ENCODE results near the gene ATXN7L2.
A peak's percentile ranks its signal among the peaks of the same experiment; 100 is the strongest.

Gene ATXN7L2

DNA sequence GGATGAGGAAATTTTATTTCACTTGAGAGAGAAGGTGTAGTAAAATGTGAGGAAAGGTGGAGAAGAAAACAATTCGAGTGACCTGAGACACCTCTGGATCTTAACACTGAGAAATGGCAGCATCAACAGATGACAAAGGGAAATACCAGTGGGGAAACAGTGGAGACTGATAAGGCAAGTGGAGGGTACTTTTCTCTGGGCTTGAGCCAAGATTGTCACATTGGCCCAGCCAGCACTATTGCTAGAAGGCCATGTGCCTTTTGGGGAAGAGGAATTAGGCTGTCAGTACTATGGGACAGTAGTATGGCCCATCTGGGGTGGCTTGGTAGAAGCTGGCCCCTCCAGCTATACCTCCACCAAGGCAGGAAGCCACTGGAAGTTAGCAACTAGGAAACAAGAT lies 9.0 kb upstream of the ATXN7L2 start:
- no peak for DNase-seq (ENCODE audit: low read depth in 2 of 2, low spot score in 1 of 2)

DNA sequence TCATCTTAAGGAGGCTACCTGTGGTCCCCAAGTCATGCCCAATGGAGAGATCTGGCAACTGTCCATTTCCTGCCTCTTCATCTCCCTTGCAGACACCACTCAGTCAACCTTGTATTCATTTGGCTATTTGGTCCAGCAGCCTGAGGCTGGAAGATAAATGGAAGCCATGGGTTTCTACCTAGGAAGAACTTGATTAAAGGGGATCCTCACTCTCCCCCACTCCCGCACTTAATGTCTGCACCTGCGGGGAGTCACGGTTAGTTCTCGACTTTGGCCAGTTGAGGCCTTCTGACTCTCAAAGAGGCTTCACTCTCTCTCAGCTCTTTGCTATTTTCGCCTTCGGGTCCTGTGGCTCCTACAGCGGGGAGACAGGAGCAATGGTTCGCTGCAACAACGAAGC lies 8.4 kb upstream of the ATXN7L2 start:
- DNase-seq (ENCODE audit: low read depth in 2 of 2, low spot score in 1 of 2), result no peak

DNA sequence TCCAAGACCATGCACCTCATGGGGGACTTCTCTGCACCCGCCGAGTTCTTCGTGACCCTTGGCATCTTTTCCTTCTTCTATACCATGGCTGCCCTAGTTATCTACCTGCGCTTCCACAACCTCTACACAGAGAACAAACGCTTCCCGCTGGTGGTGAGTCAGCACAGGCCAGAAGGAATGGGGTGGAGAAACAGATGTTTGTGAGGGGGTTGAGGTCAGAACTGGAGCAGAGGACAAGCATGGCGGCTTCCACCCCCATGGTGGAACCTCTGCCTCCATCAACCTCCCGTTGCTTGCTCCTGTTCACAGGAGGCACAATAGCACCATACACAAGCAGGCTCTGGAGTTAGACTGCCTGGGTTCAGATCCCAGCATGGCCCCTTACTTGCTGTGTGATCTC lies 6.9 kb upstream of the ATXN7L2 start:
- no peak for DNase-seq (ENCODE audit: low read depth in 2 of 2, low spot score in 1 of 2)

DNA sequence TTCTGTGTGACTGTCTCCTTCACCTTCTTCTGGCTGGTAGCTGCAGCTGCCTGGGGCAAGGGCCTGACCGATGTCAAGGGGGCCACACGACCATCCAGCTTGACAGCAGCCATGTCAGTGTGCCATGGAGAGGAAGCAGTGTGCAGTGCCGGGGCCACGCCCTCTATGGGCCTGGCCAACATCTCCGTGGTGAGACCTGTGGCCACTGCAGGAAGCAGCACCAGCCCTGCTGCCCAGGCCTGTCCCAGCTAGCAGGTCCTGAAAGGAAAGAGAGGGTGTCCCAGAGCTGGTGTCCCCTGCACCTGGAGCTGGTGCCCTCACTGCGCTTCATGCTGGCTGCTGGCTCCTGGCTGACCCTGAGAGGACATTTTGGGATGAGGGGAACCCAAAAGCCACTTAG lies 5.9 kb upstream of the ATXN7L2 start:
- DNase-seq (ENCODE audit: low read depth in 2 of 2, low spot score in 1 of 2), result no peak

DNA sequence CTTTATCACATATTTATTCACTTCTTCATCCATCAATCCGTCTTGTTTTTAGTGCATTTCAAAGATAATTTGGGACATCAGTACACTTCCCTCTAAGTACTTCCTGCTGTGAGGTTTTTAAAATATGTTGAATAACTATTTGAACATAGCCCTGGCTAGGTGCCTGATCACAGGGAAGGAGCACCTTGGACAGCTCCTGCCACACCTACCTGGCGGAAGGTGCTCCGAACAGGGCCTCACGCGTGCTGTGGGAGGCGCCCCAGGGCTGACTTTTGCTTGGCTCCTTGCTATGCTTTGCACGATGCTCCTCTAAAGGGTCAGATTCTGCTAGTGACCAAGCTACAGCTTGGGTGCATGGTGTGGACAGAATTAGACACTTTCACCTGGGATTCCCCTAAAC lies 4.9 kb upstream of the ATXN7L2 start:
- no peak for DNase-seq (ENCODE audit: low read depth in 2 of 2, low spot score in 1 of 2)

DNA sequence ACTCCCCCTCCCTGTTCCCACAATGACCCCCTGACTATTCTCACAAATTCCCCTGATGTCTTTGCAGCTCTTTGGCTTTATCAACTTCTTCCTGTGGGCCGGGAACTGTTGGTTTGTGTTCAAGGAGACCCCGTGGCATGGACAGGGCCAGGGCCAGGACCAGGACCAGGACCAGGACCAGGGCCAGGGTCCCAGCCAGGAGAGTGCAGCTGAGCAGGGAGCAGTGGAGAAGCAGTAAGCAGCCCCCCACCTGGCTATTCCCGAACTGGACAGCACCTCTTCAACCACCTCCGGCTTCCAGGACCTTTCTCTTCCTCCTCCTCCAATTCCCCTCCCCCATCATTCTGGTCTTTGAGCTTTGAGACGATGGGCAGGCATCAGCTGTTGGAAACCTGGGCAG lies 4.4 kb upstream of the ATXN7L2 start:
- no peak for DNase-seq (ENCODE audit: low read depth in 2 of 2, low spot score in 1 of 2)

DNA sequence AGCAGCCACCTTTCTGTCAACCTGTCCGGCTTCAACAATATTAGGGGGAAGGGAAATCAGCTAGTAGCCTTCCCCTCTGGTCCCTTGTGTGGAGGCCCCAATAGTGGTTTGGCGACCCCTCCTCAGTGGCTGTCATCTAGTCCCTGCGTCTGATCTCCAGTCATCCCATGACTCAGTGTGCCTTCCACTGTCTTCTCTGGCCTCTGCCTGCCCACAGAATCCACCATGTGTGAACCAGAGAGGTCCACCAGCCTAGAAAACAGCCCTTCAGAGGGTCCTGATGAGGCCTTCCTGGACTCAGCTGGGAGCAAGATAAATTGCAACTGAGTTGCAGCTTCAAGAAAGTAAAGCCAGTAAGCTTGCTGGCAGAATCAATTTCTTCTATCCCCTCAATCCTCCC lies 3.8 kb upstream of the ATXN7L2 start:
- DNase-seq (ENCODE audit: low read depth in 2 of 2, low spot score in 1 of 2), result no peak

DNA sequence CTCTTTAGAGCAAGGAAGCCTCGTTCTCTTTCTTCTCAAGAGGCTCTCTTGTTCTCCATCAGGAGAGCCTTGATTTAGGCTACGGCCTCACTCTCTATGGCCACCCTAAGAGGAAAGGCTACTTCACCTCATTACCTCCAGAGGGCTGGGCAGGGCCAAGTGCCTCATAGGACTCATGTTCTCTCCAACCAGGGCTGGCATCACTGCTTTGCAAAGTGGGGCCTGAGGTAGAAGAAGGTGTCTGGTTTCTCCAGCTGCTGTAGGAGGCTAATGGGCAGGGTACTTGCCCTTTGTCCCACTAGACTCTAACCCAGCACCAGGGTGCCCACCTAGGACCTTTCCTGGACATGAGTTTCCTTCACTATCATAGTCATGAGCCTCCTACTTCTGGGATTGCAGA lies 2.1 kb upstream of the ATXN7L2 start:
- DNase-seq (ENCODE audit: low read depth in 2 of 2, low spot score in 1 of 2), result no peak

DNA sequence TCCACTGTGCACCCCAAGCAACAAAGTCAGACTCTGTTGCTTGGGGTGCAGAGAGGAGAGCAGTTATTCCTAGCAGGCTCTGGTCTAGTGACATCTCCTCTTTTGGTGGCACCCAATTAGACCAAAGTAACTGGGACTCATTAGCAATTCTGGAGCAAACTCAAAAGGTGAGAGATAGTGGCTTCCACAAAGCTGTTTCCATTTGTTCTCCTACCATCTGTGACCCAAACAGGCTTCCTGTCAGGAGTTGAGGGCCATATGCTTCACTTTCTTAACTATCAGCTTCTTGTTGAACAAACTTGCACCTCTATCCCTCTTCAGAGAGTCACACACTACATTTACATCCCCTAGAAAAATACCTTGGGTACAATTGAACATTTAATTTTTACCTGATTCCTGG lies 1.5 kb upstream of the ATXN7L2 start:
- no peak for DNase-seq (ENCODE audit: low read depth in 2 of 2, low spot score in 1 of 2)

DNA sequence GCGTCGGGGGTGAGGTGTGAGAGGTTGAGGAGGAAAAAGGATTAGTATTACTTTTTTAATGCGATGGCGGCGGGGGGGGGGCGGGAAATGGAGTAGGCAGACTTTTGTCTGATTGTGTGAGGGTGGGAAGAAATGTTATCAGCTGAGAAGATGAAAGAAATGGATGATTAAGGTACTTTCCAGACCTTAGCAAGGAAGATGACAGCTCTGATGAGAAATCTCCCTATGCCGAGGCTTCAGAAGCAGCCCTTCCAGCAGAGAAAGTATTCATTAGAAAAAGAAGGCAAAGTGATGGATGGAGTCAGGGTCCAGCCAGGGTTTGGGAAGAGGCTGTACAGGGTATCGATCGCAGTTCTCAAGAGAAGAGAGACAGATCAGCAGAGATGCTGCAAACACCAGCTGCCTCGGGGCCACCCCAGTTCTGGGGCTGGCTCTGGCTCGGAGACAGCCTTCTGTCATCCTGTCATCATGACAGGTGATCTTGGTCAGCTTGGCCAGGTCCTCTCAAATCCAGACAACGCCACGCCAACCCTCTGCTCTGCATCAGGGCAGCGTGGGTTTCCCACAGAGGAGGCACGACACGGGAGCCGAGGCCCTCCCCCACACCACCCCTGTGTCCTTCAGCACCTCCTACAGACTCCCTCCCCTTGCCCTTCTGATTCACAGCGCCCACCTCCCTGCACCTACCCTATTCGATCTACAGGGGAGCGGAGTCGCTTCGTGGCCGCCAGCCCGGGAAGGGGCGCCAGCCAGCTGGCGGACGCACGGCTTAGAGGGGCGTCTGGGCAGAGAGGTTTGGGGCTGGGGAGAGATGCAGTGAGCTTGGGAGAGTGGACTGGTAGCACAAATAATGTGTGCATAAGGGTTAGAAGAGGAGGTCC lies 674 bp upstream of the ATXN7L2 start:
- peak in 1 of 2 donors; percentile 15 for DNase-seq (ENCODE audit: low read depth in 2 of 2, low spot score in 1 of 2)

DNA sequence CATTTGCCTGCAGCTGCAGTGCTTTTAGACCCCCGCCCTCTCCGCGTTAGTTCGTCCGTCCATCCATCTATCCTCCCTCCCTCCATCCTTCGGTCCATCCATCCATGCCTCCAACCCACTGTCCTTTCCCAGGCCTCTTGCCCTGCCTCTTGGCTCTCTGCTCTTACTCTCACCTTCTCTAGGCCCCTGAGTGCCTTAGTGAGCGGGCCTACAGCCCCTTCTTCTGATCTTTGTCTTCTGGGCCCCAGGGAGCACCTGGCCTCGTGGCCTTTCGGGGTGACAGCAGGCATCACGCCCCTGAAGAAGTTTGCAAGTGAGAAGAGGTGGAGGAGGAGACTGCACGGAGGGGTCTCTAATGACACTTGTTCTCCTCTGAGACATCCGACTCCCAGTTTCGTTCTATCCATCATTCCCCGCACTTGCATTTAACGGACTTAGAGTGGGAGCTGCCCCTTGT lies 842 bp downstream of the ATXN7L2 start:
- no peak for DNase-seq (ENCODE audit: low read depth in 2 of 2, low spot score in 1 of 2)

DNA sequence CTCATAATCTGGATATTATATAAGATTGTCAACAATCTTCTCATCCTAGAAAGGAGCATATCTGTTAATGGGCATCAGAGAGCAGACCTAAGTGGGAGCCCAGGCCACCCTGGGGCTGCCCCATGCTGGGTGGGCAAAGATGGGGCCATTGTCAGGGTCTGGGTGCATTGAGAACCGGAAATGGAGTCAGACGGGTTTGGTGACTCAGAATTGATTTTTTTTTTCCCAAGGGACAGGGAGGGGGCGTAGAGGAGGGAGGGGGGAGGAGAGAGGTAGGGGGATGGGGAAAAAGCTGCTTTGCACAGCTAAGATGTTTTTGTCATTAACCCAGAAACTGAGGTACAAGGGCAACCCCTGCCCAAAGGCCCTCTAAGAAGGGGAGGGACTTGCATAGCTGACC lies 1.3 kb downstream of the ATXN7L2 start:
- DNase-seq (ENCODE audit: low read depth in 2 of 2, low spot score in 1 of 2), result no peak

DNA sequence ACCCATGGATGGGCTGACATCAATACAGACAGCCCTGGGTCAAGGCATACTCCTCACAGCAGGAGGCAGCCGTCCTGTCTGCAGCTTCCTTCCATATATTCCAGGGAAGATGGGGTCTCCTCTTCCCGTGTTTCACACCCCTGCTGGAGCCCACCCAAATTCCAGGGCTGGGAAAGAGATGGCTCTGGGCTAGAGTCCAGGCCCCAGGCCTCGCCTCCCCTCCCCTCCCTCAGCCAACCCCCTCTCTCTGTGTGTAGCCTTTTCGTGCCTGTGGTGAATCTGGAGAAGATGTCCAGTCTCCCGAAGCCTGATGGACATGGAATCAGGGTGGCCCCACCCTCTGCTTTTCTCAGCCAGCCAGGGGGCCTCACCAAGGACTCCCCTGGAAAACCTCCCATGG lies 3.6 kb downstream of the ATXN7L2 start:
- no peak for DNase-seq (ENCODE audit: low read depth in 2 of 2, low spot score in 1 of 2)

DNA sequence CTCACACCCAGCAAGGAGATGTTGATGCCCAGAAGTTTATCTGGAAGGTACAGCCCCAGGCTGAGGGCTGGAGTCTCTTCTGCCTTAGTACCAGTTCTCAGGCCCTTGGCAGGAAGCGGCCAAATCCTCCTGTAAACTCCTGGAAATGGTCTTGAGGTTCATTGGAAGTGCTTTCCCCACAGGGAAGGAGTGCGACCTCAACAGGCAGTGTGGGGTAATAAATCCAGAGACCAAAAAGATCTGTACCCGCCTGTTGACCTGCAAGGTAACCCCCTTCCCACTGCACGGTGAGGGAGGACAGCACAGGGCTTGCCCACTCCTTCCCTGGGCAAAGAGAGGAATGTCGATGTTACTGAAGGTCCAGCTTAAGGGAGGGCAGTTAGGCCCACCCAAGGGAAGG lies 4.5 kb downstream of the ATXN7L2 start:
- DNase-seq (ENCODE audit: low read depth in 2 of 2, low spot score in 1 of 2), result no peak

DNA sequence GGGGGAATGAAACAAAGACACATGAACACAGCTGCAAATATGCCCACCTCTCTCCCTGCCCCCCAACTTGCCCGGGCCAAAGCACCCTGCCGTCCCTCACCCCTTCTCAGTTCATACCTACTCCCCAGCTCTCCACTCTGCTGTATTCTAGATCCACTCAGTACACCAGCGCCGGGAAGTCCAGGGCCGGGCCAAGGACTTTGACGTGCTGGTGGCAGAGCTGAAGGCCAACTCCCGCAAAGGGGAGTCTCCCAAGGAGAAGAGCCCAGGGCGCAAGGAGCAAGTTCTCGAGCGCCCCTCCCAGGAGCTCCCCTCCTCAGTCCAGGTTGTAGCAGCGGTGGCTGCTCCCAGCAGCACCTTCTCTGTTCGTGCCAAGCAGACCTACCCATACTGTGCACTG lies 5.0 kb downstream of the ATXN7L2 start:
- no peak for DNase-seq (ENCODE audit: low read depth in 2 of 2, low spot score in 1 of 2)

DNA sequence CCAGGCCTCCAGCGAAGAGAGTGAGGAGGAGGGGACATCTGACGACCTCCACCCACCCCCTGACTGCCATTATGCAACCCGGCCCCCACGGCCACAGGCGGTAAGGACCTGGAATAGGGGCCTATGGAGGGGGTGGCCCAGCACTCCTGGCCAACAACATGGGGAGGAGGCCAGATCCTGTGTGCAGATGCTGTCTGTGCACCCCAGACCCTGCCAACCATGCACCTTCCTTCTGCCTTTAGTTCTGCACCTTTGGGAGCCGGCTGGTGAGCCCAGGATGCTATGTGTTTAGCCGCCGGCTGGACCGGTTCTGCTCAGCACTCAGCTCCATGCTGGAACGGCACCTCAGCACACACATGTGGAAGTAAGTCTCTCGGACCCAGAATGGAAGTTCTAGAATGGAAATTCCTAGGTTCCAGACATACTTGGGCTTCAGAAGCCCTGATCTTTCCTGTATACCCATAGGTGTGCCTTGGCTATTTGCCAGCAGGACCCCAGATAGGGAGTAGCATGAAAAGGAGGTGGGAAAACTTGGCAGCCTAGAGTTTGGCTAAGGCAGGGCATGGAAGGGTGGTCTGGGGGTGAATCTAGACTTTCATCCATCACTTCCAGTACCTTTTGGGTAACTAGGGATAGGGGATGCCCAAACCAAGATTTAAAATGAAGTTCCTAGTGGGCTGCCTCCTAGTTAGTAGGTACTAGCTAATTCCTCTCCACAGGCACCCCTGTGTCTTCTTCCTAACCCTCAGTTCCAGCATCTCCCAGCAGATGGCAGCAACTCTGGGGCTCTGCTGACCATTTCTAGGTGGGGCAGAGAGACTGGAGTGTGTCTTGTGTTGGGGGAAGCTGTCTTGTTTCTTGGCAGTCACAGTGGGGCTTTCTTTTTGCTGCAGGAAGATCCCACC lies 6.6 kb downstream of the ATXN7L2 start:
- DNase-seq (ENCODE audit: low read depth in 2 of 2, low spot score in 1 of 2), result peak; percentile 50 to 58

DNA sequence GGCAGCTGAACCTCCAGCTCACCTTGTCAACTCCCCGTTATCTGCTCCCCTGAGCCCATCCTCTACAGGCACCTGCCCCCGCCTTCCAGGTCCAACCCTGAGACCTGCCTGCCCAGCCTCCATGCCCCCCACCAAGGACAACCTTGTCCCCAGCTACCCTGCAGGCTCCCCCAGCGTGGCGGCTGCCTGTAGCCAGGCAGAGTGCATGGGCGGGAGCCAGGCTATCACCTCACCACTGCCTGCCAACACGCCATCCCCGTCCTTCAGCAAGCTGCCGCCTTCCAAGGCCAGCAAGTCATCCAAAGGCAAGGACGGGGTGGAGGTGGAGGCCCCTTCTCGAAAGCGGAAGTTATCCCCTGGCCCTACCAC lies 7.2 kb downstream of the ATXN7L2 start:
- DNase-seq (ENCODE audit: low read depth in 2 of 2, low spot score in 1 of 2), result no peak

DNA sequence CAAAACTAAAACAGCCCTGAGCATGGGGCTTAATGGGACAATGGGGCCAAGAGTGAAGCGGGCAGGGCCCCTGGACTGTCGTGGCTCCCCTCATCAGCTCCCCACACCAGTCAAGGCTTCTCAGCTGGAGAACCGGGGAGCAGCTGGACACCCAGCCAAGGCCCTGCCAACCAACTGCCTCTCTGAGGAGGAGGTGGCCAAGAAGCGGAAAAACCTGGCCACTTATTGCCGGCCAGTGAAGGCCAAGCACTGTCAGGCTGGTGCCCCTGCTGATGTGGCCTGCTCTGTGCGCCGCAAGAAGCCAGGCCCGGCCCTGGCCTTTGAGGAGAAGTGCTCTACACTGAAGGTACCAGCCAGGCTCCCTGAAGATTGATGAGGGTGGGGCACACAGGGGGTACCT lies 7.7 kb downstream of the ATXN7L2 start:
- no peak for DNase-seq (ENCODE audit: low read depth in 2 of 2, low spot score in 1 of 2)

DNA sequence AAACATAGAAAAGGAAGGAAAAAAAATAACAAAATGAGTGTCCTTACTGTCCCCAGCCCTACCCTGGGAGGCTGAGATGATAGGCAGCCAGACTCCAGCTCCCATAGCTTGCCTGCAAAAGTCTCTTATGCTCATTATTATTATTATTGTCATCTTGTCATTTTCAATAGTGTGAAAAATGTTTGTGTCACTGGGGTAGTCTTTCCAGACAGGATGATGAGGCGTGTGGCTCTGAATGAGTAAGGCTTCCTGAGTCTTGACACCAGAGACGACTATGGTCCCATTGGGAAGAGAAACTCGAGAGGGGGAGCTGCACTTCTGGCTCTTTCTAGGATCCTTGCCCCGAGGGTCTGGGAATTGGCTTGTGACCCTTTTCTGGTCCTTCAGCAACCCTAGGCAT lies 9.1 kb downstream of the ATXN7L2 start:
- DNase-seq (ENCODE audit: low read depth in 2 of 2, low spot score in 1 of 2), result no peak

DNA sequence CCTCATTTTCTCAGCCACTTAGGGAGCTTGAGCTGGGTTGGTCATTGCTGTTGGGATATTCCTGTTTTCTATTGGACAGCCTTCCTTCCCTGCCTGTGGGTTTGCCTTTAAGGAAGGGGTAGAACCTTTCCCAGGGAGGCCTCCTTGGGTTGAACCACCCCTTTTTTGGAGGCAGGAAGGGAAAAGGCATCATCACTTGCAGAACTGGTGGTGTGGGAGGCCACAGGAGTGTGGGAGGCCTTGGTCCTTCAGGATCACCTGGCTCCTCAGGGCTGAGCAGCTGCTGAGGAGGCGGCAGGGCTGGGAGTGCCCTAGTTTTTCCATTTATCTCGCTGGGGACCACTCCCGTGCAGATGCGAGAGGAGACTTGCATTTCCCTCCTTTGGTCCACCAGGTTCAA lies 9.5 kb downstream of the ATXN7L2 start:
- DNase-seq (ENCODE audit: low read depth in 2 of 2, low spot score in 1 of 2), result no peak

DNA sequence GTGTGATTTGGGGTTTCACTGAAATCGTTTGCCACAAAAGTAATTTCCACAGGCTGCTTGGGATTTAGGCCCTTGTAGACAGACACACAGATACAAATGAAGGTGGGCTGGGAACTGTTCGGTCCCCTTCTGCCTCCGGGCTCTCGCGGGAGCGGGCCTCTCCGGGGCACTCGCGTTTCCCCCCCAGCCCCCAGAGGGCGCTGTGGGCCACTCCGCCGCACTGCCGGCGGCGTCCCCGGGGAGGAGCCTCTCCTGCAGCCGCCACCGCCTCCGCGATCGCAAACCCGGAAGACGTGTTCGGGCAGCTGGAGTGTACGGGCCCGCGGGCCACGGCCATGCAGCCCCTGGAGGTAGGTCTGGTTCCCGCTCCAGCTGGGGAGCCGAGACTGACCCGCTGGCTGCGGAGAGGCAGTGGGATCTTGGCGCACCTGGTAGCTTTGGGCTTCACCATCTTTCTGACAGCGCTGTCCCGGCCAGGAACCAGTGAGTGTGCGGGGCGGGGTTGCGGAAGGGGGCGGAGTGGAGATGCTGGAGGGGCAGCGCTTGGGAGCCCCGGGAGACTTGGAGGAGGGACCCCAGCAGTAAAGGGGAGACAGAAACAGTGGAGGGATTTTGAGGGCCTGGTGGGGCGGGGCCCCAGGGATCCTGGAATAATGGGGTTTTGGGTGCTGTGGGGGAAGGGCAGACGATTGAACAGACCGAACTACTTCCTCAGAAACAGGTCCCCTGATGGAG lies 10.3 kb downstream of the ATXN7L2 start, which contains the start of gene CYB561D1:
Gene CYB561D1 (plus strand): TSS at position 290 of the 735 bp plus-strand sequence. CDS start 46 bp downstream, at position 336.
- peak; percentile 80 for DNase-seq (ENCODE audit: low read depth in 2 of 2, low spot score in 1 of 2)
